ENCODE data around the gene ATP11B. TPM values are rescaled to one million over a fixed set of nuclear protein-coding genes. Genes with fewer than 3 reads are reported as not detected.

The ATP11B gene
- total RNA-seq, 1 experiment from 2014 or later, result 70.1 TPM

DNA sequence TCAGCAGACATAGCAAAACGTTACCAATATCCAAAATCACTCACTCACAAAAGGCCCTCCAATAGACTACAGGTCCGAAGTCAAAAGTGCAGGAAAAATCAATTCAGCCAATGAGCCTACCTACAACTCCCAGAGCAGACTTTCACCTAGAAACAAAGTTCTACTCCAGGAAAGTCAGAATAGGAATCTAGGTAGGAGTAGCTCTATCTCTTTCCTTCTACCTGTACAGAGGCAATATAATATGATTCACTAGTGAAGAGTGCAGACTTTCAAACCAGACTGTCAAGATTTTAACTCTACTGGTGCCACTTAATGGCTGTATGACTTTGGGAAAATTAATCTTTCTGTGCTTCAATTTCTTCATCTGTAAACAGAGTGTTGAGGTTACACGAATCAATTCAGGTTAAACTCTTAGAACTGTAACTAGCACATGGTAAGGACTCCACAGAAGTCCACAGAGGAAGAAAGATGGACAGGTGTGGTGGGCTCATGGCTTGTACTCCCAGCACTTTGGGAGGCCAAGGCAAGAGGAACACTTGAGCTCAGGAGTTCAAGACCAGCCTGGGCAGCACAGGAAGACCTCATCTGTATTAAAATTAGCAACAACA is 177.6 kb downstream of the ATP11B start:
- DNase-seq (ENCODE audit: low spot score), result no peak
- ChIA-PET POLR2A (ENCODE audit: low non-redundant PET) (no interaction called here), CTCF (no interaction called here)
- no peaks in the 10 kb centered on the region for H3K36me3 ChIP-seq (ENCODE audit: insufficient read depth, low read length, poor library complexity, severe bottlenecking)
- no TSS peak for BruUV-seq (replicated peaks)
- intact Hi-C loops (cut with micrococcal nuclease; ENCODE audit: unreplicated experiment), result no loop called here
- H3K4me3 ChIP-seq (ENCODE audit: low read depth, low read length, poor library complexity, severe bottlenecking), result no peak overlapping the region
- H3K27me3 ChIP-seq (replicated peaks; ENCODE audit: insufficient read depth, low read depth, low read length, poor library complexity), result no peaks in the 10 kb centered on the region
- H3K27ac ChIP-seq (ENCODE audit: low read depth, low read length, poor library complexity, severe bottlenecking), result peak overlapping the region; percentile 4
- H3K4me1 ChIP-seq (ENCODE audit: insufficient read depth, low read length, poor library complexity, severe bottlenecking), result peaks cover 52% of the 10 kb centered on the region
- TF ChIP-seq EZH2 (IDR thresholded peaks at IDR 0.05; ENCODE audit: borderline replicate concordance, low read depth, low read length, poor library complexity, severe bottlenecking) (no peak), CTCF (conservative IDR thresholded peaks at IDR 0.05; ENCODE audit: low read depth, low read length) (no peak)
- no peaks in the 10 kb centered on the region for H3K9me3 ChIP-seq (ENCODE audit: low read depth, low read length, poor library complexity, severe bottlenecking)

Other genes starting within 250 kb of the ATP11B start
- gene DCUN1D1, start 187.0 kb downstream of the ATP11B start, total RNA-seq (2021), result 60.9 and 75.3 TPM in 2 replicates

Measured in A673 (cell line).